ENCODE results near the gene C1QTNF2. TPM values are rescaled to one million over a fixed set of nuclear protein-coding genes. Genes with fewer than 3 reads are reported as not detected.

Gene C1QTNF2, protein sequence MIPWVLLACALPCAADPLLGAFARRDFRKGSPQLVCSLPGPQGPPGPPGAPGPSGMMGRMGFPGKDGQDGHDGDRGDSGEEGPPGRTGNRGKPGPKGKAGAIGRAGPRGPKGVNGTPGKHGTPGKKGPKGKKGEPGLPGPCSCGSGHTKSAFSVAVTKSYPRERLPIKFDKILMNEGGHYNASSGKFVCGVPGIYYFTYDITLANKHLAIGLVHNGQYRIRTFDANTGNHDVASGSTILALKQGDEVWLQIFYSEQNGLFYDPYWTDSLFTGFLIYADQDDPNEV
- total RNA-seq = 17.1 TPM
- polyA plus RNA-seq = 4.0 TPM

DNA sequence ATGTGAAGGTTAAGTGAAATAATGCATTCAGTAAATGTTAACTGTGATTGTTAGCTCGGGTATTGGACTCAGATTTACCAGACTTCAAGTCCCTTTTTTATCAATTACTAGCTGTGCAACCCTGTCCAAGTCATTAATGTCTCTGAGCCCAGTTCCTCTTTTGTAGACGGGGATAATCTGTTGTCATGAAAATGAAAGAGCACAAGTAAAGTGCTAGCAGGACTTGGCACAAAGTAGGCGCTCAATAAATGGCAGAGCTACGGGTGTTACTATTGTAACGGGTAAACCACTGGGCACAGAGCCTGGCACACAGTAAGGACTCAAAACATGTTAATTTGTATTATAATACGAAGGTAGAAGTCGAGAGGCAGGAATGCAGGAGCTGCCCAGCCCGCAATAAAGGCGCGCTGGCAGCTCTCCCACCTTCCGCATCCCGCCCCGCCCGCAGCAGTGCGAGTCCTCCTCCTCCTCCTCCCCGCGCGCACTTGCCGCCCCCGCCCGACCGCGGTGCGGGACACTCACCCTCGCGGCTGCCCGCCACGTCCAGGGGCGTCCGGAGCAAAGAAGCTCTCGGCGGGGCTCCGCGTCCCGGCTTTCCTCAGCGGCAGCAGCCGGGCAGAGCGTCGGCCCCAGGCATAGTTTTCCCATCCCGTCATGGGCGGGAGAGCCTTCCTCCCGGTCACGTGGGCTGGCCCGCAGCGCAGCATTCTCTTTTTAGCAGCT is at the start of gene C1QTNF2:
C1QTNF2 (minus strand) TSS at position 637 of the 723 bp plus-strand sequence. CDS start 15,615 bp downstream, outside the sequence.
- 2% methylated on average over 45 of the region's 45 CpGs for WGBS
- Histone ChIP-seq H3K4me1 (ENCODE audit: insufficient read depth) (no peaks in the 10 kb centered on the region), H3K4me3 (ENCODE audit: low read depth, low read length) (peak within 1 kb of the TSS; percentile 61), H3K36me3 (ENCODE audit: insufficient read depth) (no peaks in the 10 kb centered on the region), H3K27ac (ENCODE audit: low read depth) (no peak within 1 kb of the TSS)
- DNase-seq (ENCODE audit: extremely low spot score) = peak; percentile 54

DNA sequence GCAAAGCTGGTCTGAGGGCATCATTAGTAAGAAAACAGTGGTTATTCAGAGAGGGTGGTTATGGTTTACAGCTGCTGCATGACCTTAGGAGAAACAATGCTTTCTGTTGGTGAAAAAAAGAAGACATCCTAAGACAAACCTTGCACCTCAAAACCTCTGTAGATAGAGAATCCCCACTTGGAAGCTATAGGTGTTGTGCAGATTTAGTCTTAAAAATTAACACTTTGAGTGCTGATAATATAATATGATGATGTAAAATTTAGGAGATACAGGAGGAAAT is 49.8 kb upstream of the C1QTNF2 start:
- Histone ChIP-seq H3K27ac (ENCODE audit: low read depth) (no peak overlapping the region), H3K4me3 (ENCODE audit: low read depth, low read length) (no peak overlapping the region), H3K4me1 (ENCODE audit: insufficient read depth) (no peaks in the 10 kb centered on the region), H3K36me3 (ENCODE audit: insufficient read depth) (no peaks in the 10 kb centered on the region)
- DNase-seq (ENCODE audit: extremely low spot score) = no peak

DNA sequence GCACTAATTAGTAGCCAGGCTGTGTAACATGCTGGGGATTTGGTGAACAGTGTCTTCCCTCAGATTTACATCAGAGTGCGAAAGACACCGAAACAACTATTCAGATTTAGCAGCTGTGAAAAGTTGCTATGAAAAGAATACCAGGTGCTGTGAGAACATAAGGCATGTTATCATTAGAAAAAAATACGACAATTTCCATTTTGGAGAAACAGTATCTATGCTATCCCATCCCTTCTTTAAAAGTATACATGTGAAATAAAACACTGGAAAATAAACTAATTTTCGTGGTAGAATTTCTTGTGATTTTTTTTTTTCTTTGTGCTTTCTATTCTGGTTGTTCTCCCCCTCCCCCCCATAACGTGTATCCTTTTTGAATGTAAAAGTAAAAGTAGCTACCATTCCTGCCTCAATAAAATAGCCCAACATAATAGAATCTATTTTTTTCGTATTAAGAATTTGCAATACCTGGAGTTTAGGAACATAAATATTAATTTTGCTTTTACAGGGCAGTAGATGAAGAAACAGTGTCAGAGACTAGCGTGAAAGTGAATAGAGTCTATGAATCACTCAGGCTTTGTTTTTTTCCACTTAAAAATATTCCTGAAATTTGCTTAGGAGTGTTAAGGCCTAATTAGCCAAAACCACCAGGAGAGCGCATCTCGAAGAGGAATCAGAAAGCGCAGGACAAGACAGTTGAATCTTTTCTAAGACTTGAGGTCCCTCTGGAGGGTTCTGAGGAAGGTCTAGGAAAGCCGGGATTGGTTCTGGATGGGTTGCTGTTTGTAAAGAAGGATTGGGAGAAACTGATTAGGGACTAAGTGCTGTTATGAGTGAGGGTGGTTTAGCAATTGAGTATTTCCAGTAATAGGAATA is 49.3 kb upstream of the C1QTNF2 start:
- 44% methylated on average over 11 of the region's 11 CpGs for WGBS
- no peak overlapping the region for H3K27ac ChIP-seq (ENCODE audit: low read depth)
- DNase-seq (ENCODE audit: extremely low spot score) = no peak
- no peaks in the 10 kb centered on the region for H3K36me3 ChIP-seq (ENCODE audit: insufficient read depth)
- no peaks in the 10 kb centered on the region for H3K4me1 ChIP-seq (ENCODE audit: insufficient read depth)
- peak overlapping the region; percentile 66 for H3K4me3 ChIP-seq (ENCODE audit: low read depth, low read length)

DNA sequence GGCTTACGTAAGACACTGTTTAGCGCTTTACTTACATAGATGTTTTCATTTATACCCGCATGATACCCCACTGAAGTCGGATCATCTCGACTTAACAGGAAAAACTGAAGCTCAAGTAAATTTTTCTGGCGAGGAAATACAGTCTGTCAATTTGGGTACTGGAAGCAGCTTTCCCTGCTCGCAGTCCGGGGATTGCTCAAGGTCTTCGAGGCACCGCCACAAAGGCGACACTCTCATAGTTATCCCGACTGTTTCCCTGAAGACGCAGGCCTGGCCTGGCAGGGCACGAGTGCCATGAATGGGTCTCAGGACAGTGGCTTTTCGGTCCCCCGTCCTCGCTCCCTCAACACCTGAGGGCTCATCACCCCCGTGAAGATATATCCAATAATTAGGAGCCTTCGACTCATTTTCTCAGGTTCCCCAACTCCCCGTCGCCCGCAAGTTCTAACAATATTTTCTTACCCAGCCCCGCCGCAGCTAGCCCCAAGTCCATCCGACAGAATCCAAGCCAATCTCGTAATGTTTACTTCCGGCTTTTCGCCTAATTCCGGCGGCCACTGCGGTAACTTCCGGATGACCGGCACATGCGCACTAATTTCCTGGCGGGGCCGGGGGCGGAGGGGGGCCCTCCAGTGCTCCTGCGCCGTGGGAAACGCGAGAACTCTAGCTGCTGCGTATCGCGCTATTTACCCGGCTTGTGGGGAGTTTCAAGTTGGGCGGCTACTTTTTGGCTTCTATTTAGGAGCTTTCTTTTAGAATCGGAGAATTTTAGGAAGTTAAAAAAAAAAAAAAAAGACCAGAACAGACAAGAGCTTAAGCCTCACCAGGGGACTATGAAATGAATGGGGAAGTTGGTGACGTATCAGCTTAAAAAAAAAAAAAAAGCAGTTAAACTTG is 48.4 kb upstream of the C1QTNF2 start, which contains the start of gene SLU7:
SLU7 (minus strand) TSS at position 521 of the 897 bp plus-strand sequence. CDS start 3,787 bp downstream, outside the sequence.
- Histone ChIP-seq H3K36me3 (ENCODE audit: insufficient read depth) (no peaks in the 10 kb centered on the region), H3K27ac (ENCODE audit: low read depth) (peak within 1 kb of the TSS; percentile 81), H3K4me1 (ENCODE audit: insufficient read depth) (no peaks in the 10 kb centered on the region), H3K4me3 (ENCODE audit: low read depth, low read length) (peak within 1 kb of the TSS; percentile 66)
- under 1% methylated on average over 48 of the region's 48 CpGs for WGBS
- DNase-seq (ENCODE audit: extremely low spot score) = peak; percentile 93

DNA sequence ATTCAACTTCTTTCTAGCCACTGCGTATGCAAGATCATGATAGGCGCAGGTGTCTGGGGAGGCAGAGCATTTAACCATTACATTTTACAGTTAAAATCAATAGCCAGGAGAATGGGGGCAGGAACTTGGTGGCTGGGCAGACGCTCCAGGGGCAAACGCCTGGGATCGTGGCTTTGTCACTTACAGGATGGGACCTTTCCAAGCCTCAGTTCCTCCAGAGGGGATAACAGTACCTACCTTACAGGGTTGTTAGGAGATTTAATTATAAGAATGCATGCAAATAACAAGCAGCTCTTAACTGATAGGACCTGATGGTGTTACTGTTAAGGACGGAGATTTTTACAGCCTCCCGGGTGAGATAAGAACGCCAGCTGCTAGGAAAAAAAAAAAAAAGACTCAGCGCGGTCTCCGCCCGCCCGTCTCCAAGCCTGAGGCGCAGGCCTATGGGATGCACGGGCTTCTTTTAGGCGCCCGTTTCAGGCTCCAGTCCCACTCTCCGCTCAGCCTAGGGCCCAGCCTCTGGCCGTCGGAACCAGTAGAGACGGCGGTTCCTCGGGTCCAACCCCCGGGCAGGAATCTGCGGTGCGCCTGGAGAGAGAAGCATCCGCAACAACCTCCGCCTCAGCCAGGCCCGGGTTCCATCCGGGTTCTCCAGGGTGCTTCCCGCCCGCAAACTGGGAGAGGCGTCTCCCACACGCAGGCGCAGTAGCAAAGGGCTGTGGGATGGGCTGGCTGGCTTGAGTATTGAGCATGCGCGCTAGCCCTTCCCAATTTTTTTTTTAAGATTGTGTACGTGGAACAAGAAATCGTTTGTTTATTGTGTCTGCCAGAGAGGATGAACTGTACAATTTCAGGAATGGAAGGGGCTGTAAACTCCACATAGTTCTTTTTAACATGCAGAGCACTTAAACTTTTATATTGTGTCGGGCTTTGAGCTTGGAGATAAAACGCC is 29.3 kb upstream of the C1QTNF2 start, which contains the start of gene FAM200C:
FAM200C (minus strand) TSS at position 653 of the 952 bp plus-strand sequence. CDS start 4,564 bp downstream, outside the sequence.
- WGBS = under 1% methylated on average over 41 of the region's 41 CpGs
- peak within 1 kb of the TSS; percentile 81 for H3K4me3 ChIP-seq (ENCODE audit: low read depth, low read length)
- DNase-seq (ENCODE audit: extremely low spot score) = peak; percentile 93
- H3K36me3 ChIP-seq (ENCODE audit: insufficient read depth) = peaks cover 4% of the 10 kb centered on the region
- H3K4me1 ChIP-seq (ENCODE audit: insufficient read depth) = no peaks in the 10 kb centered on the region
- H3K27ac ChIP-seq (ENCODE audit: low read depth) = peak within 1 kb of the TSS; percentile 96

DNA sequence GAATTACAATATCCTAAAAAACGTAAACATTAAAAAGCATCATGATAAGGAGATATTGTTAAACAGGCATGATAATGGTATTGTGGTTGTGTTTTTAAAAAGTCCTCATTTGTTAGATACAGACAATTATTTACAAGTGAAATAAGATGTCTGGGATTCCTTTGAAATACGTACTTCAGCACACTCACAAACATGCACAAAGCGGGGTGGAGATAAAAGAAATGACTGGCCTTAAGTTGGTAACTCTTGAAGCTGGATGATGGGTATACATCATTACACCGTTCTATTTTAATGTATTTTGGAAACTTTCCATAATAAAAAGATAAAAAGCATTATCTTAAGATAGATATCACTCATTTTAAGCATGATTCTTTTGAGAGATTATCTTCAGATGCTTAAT is 28.4 kb upstream of the C1QTNF2 start:
- Histone ChIP-seq H3K36me3 (ENCODE audit: insufficient read depth) (peaks cover under 1% of the 10 kb centered on the region), H3K4me3 (ENCODE audit: low read depth, low read length) (no peak overlapping the region), H3K4me1 (ENCODE audit: insufficient read depth) (no peaks in the 10 kb centered on the region), H3K27ac (ENCODE audit: low read depth) (no peak overlapping the region)
- 23% methylated on average over 4 of the region's 4 CpGs for WGBS
- DNase-seq (ENCODE audit: extremely low spot score) = no peak

DNA sequence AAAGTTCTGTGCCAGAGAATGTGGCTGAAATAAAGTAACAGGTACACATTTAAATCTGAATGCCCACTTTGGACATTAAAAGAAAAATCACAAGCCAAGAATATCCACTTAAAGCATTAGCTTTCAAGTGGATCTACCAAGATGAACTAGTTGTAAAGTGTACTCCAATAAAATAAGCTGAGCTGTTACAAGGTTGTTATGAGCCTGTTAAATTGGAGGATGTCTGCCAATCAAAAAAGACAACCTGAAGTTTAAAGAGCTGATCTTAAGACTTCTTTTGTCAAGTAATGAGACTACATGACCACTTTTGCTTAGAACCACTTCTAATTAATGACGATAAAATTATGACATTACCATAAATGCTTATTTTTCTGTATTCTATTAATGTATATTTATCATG is 27.1 kb upstream of the C1QTNF2 start:
- Histone ChIP-seq H3K27ac (ENCODE audit: low read depth) (no peak overlapping the region), H3K4me3 (ENCODE audit: low read depth, low read length) (no peak overlapping the region), H3K4me1 (ENCODE audit: insufficient read depth) (no peaks in the 10 kb centered on the region), H3K36me3 (ENCODE audit: insufficient read depth) (no peaks in the 10 kb centered on the region)
- DNase-seq (ENCODE audit: extremely low spot score) = no peak
- WGBS = 97% methylated on average over 1 of the region's 1 CpG

DNA sequence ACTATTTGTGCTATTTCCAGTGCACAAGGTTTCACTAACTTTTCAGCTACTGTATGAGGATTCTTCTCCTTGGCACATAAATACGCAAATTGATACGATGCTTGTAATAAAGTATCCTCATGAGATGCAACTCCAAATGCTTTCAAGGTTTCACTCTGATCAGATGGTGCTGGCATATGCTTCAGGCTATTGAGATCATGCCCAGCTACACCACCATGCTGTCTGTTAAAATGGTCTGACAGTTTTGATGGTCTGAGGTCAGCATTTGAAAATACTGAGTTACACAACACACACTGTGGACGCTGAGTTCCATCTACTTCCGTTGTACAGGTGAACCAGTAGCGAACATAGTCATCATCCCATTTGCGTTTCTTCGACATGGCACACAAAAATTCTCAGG is 24.7 kb upstream of the C1QTNF2 start:
- no peak for DNase-seq (ENCODE audit: extremely low spot score)
- Histone ChIP-seq H3K4me3 (ENCODE audit: low read depth, low read length) (no peak overlapping the region), H3K36me3 (ENCODE audit: insufficient read depth) (no peaks in the 10 kb centered on the region), H3K27ac (ENCODE audit: low read depth) (no peak overlapping the region), H3K4me1 (ENCODE audit: insufficient read depth) (no peaks in the 10 kb centered on the region)
- WGBS = 92% methylated on average over 7 of the region's 7 CpGs

DNA sequence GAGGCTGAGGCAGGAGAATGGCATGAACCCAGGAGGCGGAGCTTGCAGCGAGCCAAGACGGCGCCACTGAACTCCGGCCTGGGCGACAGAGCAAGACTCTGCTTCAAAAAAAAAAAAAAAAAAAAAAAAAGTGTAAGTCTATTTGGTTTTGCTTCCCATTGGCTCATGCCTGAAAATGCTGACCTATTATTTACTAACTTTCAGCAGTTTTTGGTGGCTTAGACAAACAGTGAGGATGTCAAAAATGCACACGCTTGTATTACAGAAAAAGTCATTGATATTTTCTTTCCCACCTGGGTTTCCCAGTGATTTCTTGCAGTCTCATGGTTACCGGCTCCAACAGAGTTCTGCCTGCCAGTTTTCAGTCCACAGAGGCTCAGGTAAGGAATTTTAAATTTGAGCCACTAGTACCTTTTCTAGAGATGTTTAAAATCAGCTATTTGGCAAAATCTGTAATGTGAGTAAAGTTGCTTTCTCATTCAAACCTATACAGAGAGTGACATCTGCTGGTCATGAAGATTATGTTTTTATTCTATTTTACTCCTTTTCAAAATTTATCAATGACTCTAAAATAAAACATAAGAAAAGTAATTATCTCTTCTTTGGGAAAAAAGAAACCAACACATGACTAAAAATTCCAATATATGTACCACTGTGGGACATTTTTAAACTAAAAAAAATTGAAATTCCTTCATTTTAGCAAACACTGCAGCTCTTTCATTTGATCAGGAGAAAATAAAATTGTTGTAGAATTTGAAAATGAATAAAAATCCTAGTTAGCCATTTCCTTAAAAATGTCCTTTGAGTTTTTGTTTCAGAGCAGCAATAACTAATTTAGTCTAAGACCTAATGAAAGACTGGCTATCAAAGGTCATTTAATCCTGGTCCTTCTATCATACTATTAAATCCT is 20.6 kb upstream of the C1QTNF2 start:
- Histone ChIP-seq H3K4me1 (ENCODE audit: insufficient read depth) (no peaks in the 10 kb centered on the region), H3K36me3 (ENCODE audit: insufficient read depth) (no peaks in the 10 kb centered on the region), H3K4me3 (ENCODE audit: low read depth, low read length) (no peak overlapping the region), H3K27ac (ENCODE audit: low read depth) (no peak overlapping the region)
- no peak for DNase-seq (ENCODE audit: extremely low spot score)
- 76% methylated on average over 8 of the region's 8 CpGs for WGBS

DNA sequence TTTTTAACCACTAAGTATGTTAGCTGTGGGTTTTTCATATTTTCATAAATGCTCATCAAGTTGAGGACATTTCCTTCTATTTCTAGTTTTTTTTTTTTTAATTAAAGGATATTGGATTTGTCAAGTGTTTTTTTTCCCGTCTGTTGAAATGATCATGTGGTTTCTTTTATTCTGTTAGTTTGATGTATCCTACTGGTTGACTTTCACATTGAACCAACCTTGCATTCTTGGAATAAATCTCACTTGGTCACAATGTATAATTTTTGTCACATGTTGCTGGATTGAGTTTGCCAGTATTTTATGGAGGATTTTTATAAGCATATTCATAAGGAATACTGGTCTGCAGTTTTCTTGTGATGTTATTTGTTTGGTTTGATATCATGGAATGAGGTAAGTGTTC is 17.0 kb upstream of the C1QTNF2 start:
- Histone ChIP-seq H3K27ac (ENCODE audit: low read depth) (no peak overlapping the region), H3K4me3 (ENCODE audit: low read depth, low read length) (no peak overlapping the region), H3K4me1 (ENCODE audit: insufficient read depth) (no peaks in the 10 kb centered on the region), H3K36me3 (ENCODE audit: insufficient read depth) (no peaks in the 10 kb centered on the region)
- no peak for DNase-seq (ENCODE audit: extremely low spot score)
- 99% methylated on average over 1 of the region's 1 CpG for WGBS

DNA sequence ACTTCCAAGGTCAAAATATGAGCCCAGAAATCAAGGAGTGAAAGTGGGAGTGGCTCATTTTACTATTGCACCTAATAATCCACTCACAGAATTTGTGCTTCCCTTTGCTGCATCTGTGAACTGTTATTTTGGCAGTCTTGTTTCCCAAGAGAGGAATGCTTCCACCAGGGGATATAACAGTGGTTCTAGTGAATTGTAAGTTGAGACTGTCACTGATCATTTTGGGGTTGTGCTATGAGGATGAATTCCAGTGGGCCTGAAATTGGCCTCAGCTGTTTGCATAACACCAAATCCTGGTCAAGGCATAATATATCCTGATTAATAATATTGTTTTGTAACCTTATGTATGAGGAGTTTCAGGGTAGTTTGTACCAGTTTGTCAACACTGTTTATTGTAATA is 15.1 kb upstream of the C1QTNF2 start:
- Histone ChIP-seq H3K4me1 (ENCODE audit: insufficient read depth) (no peaks in the 10 kb centered on the region), H3K36me3 (ENCODE audit: insufficient read depth) (no peaks in the 10 kb centered on the region), H3K27ac (ENCODE audit: low read depth) (no peak overlapping the region), H3K4me3 (ENCODE audit: low read depth, low read length) (no peak overlapping the region)
- DNase-seq (ENCODE audit: extremely low spot score) = no peak

Measured in urinary bladder (tissue), 4 donors.